Lung (tissue), 12 donors: Measurements from ENCODE around the gene CACNA1E. TPM values are rescaled to one million over a fixed set of nuclear protein-coding genes. Genes with fewer than 3 reads are reported as not detected.

Source experiments
- ATAC-seq: fragments of 200-7000 bp; cut with Tn5 transposase; one replicate; pipeline ENCODE4 v1.9.1; 2020; ENCODE audit warnings: moderate number of reproducible peaks; ENCODE audit not compliant: insufficient read depth, low FRiP score
- DNase-seq, 3 donors: peaks; one replicate each; pipeline ENCODE4 v3.0.0-alpha.2; 2013 to 2017
- H3K27ac ChIP-seq, 2 donors: one replicate each; pipeline ENCODE4 v1.5.1; 2013; ENCODE audit warnings: mild to moderate bottlenecking in 2 of 2, moderate library complexity in 2 of 2, control low read depth in 1 of 2, inconsistent platforms in 1 of 2, low read depth in 1 of 2, low read length in 1 of 2
- H3K27me3 ChIP-seq, 3 donors: one replicate each; pipeline ENCODE4 v1.5.1; 2013; ENCODE audit warnings: low read length in 2 of 3; ENCODE audit not compliant: control insufficient read depth in 3 of 3, insufficient read depth in 3 of 3
- H3K36me3 ChIP-seq, 4 donors: one replicate each; pipeline ENCODE4 v1.5.1; 2013; ENCODE audit warnings: low read length in 4 of 4, mild to moderate bottlenecking in 1 of 4, moderate library complexity in 1 of 4; ENCODE audit not compliant: control insufficient read depth in 4 of 4, insufficient read depth in 4 of 4
- H3K4me1 ChIP-seq, 5 donors: one replicate each; pipeline ENCODE4 v1.5.1; 2013; ENCODE audit warnings: low read length in 5 of 5, mild to moderate bottlenecking in 2 of 5, moderate library complexity in 1 of 5; ENCODE audit not compliant: control insufficient read depth in 5 of 5, insufficient read depth in 5 of 5
- H3K4me3 ChIP-seq: one replicate; pipeline ENCODE4 v1.5.1; 2013; ENCODE audit warnings: mild to moderate bottlenecking, control low read depth, moderate library complexity
- H3K9ac ChIP-seq, 2 donors: one replicate each; pipeline ENCODE4 v1.5.1; 2013; ENCODE audit warnings: low read length in 2 of 2, control low read depth in 1 of 2; ENCODE audit not compliant: insufficient read depth in 1 of 2
- H3K9me3 ChIP-seq, 4 donors: one replicate each; pipeline ENCODE4 v1.5.1; 2013; ENCODE audit warnings: low read length in 3 of 4, mild to moderate bottlenecking in 1 of 4, moderate library complexity in 1 of 4; ENCODE audit not compliant: control insufficient read depth in 4 of 4, insufficient read depth in 3 of 4
- WGBS, 2 donors: extraction: QIAGEN DNeasy Blood & Tissue Kit; methylation state at CpG; one replicate each; pipeline ENCODE4 v1.1.7; 2013; 5-methylcytosine and 5-hydroxymethylcytosine counted together
- polyA plus RNA-seq, 2 donors: library from polyadenylated mRNA; stranded (reverse); fragments of 200-250 nt; gene quantifications; one replicate each; pipeline ENCODE4 v1.2.1, GENCODE V29; 2013
- total RNA-seq, 2 donors: library from RNA; depleted of rRNA in 1 of 2; stranded (reverse); fragments of >200 nt in 1 of 2; gene quantifications; one replicate each; pipeline ENCODE4 v1.2.1, GENCODE V29; 2014 to 2021
- TF ChIP-seq, protein P1 (sequence below): IDR thresholded peaks from 2 replicates; pipeline ENCODE4 v1.5.1; 2012; ENCODE audit warnings: mild to moderate bottlenecking; ENCODE audit errors: control extremely low read depth, extremely low read depth
- donor health status: control.
- donor health status: control.
- donor health status: Bipolar disorder and iron deficiency.
- donor health status: healthy.
- donor health status: DM: yes; HTN: yes; CAD: no.

Gene CACNA1E
- total and polyA plus RNA-seq, 4 donors, result 0.02 to 1.4 (median 0.80) TPM

- no peaks in the 10 kb centered on the region for H3K36me3 ChIP-seq
- H3K4me1 ChIP-seq, result peaks cover 0 to 4% (median 0%) of the 10 kb centered on the region in 5 donors
- no peak overlapping the region for H3K27ac ChIP-seq
- peaks cover 0 to 2% (median 0%) of the 10 kb centered on the region in 4 donors for H3K9me3 ChIP-seq
- ATAC-seq, result peak; percentile 38
- WGBS, 2 donors, result 1 to 3% methylated on average over 62 of the region's 62 CpGs
- peak; percentile 44 to 50 (median 49) for DNase-seq
- no peak overlapping the region for H3K4me3 ChIP-seq
- TF ChIP-seq, protein P1, sequence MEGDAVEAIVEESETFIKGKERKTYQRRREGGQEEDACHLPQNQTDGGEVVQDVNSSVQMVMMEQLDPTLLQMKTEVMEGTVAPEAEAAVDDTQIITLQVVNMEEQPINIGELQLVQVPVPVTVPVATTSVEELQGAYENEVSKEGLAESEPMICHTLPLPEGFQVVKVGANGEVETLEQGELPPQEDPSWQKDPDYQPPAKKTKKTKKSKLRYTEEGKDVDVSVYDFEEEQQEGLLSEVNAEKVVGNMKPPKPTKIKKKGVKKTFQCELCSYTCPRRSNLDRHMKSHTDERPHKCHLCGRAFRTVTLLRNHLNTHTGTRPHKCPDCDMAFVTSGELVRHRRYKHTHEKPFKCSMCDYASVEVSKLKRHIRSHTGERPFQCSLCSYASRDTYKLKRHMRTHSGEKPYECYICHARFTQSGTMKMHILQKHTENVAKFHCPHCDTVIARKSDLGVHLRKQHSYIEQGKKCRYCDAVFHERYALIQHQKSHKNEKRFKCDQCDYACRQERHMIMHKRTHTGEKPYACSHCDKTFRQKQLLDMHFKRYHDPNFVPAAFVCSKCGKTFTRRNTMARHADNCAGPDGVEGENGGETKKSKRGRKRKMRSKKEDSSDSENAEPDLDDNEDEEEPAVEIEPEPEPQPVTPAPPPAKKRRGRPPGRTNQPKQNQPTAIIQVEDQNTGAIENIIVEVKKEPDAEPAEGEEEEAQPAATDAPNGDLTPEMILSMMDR, result no peak
- no peak overlapping the region for H3K9ac ChIP-seq
- peaks cover 13 to 73% (median 67%) of the 10 kb centered on the region in 3 donors for H3K27me3 ChIP-seq
These were observed 614 bp upstream of the CACNA1E start for GRCh38 chr1:181482521-181483284.

- Histone ChIP-seq H3K36me3 (no peaks in the 10 kb centered on the region), H3K4me1 (peaks cover 0 to 9% (median under 1%) of the 10 kb centered on the region in 5 donors), H3K4me3 (no peak overlapping the region), H3K9me3 (peaks cover 0 to 2% (median 0%) of the 10 kb centered on the region in 4 donors), H3K9ac (no peak overlapping the region), H3K27me3 (peaks cover 13 to 79% (median 67%) of the 10 kb centered on the region in 3 donors), H3K27ac (no peak overlapping the region)
- TF ChIP-seq, protein P1, result no peak
- ATAC-seq, result no peak
- no peak for DNase-seq
- WGBS, 2 donors, result 62 to 66% methylated on average over 2 of the region's 2 CpGs
These were observed 1.5 kb downstream of the CACNA1E start for GRCh38 chr1:181484821-181485220.

GRCh38 chr1:181485287-181486097 lies 2.2 kb downstream of the CACNA1E start:
- Histone ChIP-seq H3K9ac (no peak overlapping the region), H3K27ac (no peak overlapping the region), H3K4me1 (peaks cover 0 to 16% (median 2%) of the 10 kb centered on the region in 5 donors), H3K4me3 (no peak overlapping the region), H3K27me3 (peaks cover 13 to 74% (median 62%) of the 10 kb centered on the region in 3 donors), H3K9me3 (peaks cover 0 to 2% (median 0%) of the 10 kb centered on the region in 4 donors), H3K36me3 (no peaks in the 10 kb centered on the region)
- TF ChIP-seq, protein P1, result no peak
- DNase-seq, result peak; percentile 35 to 65 (median 54)
- WGBS, 2 donors, result 5% methylated on average over 42 of the region's 42 CpGs
- no peak for ATAC-seq
